Mesendoderm (in vitro differentiated cells): ENCODE measurements around the gene TCF12.

ENCODE experiments used
- DNase-seq: peaks from one replicate; pipeline ENCODE4 v3.0.0; 2013
- H2AK5ac ChIP-seq: 2 replicates; pipeline ENCODE4 v1.6.1; 2013; ENCODE audit warnings: low read length, inconsistent platforms
- H2BK120ac ChIP-seq: 2 replicates; pipeline ENCODE4 v1.6.1; 2013; ENCODE audit warnings: low read depth, mild to moderate bottlenecking, low read length, moderate library complexity, mixed read lengths
- H2BK15ac ChIP-seq: replicated peaks from 2 replicates; pipeline ENCODE4 v1.6.1; 2013; ENCODE audit warnings: low read depth, mild to moderate bottlenecking, moderate library complexity
- H2BK5ac ChIP-seq: 2 replicates; pipeline ENCODE4 v1.6.1; 2013; ENCODE audit warnings: low read length, inconsistent platforms
- H3K18ac ChIP-seq: 2 replicates; pipeline ENCODE4 v1.6.1; 2013; ENCODE audit warnings: mild to moderate bottlenecking, low read length, mixed read lengths
- H3K23ac ChIP-seq: one replicate; pipeline ENCODE4 v1.6.1; 2013; ENCODE audit warnings: low read length
- H3K27ac ChIP-seq: 2 replicates; pipeline ENCODE4 v1.5.1; 2013; ENCODE audit warnings: low read depth, mild to moderate bottlenecking, inconsistent platforms, low read length, moderate library complexity
- H3K27me3 ChIP-seq: 2 replicates; pipeline ENCODE4 v1.6.1; 2013; ENCODE audit warnings: low read length, control low read depth, mild to moderate bottlenecking, inconsistent platforms; ENCODE audit not compliant: insufficient read depth, poor library complexity
- H3K36me3 ChIP-seq: 2 replicates; pipeline ENCODE4 v1.6.1; 2013; ENCODE audit warnings: low read length, inconsistent platforms; ENCODE audit not compliant: control insufficient read depth, insufficient read depth
- H3K4ac ChIP-seq: one replicate; pipeline ENCODE4 v1.6.1; 2013; ENCODE audit warnings: low read depth, mild to moderate bottlenecking, low read length, moderate library complexity
- H3K4me1 ChIP-seq: 2 replicates; pipeline ENCODE4 v1.6.1; 2013; ENCODE audit warnings: low read depth, low read length, inconsistent platforms; ENCODE audit not compliant: control insufficient read depth
- H3K4me2 ChIP-seq: 2 replicates; pipeline ENCODE4 v1.6.1; 2013; ENCODE audit warnings: low read length
- H3K4me3 ChIP-seq: 2 replicates; pipeline ENCODE4 v1.5.1; 2013; ENCODE audit warnings: mild to moderate bottlenecking, low read length
- H3K56ac ChIP-seq: one replicate; pipeline ENCODE4 v1.6.1; 2013; ENCODE audit warnings: low read length
- H3K79me1 ChIP-seq: 2 replicates; pipeline ENCODE4 v1.6.1; 2013; ENCODE audit warnings: low read length, inconsistent platforms
- H3K79me2 ChIP-seq: 2 replicates; pipeline ENCODE4 v1.6.1; 2013; ENCODE audit warnings: mild to moderate bottlenecking, low read length; ENCODE audit not compliant: control insufficient read depth, insufficient read depth
- H3K9ac ChIP-seq: 2 replicates; pipeline ENCODE4 v1.6.1; 2013; ENCODE audit warnings: low read length, inconsistent platforms
- H4K5ac ChIP-seq: one replicate; pipeline ENCODE4 v1.6.1; 2013; ENCODE audit warnings: low read length
- H4K8ac ChIP-seq: one replicate; pipeline ENCODE4 v1.6.1; 2013; ENCODE audit warnings: low read depth, mild to moderate bottlenecking, control low read depth, low read length, moderate library complexity
- WGBS: extraction: QIAGEN DNeasy Blood & Tissue Kit; methylation state at CpG from one replicate; pipeline ENCODE4 v1.1.7; 2013; ENCODE audit warnings: low lambda C conversion rate, missing lambda C conversion rate; ENCODE audit not compliant: insufficient coverage; ENCODE audit errors: extremely low coverage; 5-methylcytosine and 5-hydroxymethylcytosine counted together

TCF12 gene

GRCh38 chr15:56917652-56918045, 795 bp upstream of the TCF12 start:
- Histone ChIP-seq H3K18ac (peak overlapping the region; percentile 13), H2BK120ac (no peak overlapping the region), H3K27ac (peak overlapping the region; percentile 87), H3K23ac (no peak overlapping the region), H2AK5ac (no peak overlapping the region), H2BK5ac (no peak overlapping the region), H3K27me3 (no peaks in the 10 kb centered on the region), H3K4me2 (peak overlapping the region; percentile 42), H4K5ac (no peak overlapping the region), H3K79me2 (peaks cover 14% of the 10 kb centered on the region), H2BK15ac (no peak overlapping the region), H4K8ac (peak overlapping the region; percentile 68), H3K79me1 (no peaks in the 10 kb centered on the region), H3K36me3 (no peaks in the 10 kb centered on the region), H3K4ac (no peak overlapping the region), H3K56ac (peak overlapping the region; percentile 90), H3K9ac (peak overlapping the region; percentile 81), H3K4me3 (peak overlapping the region; percentile 56), H3K4me1 (no peaks in the 10 kb centered on the region)
- DNase-seq, result no peak
- WGBS, result no CpG with 5 or more reads among the region's 9 CpGs

- Histone ChIP-seq H3K27ac (peak overlapping the region; percentile 87), H3K9ac (peak overlapping the region; percentile 72), H3K79me2 (peaks cover 18% of the 10 kb centered on the region), H3K36me3 (no peaks in the 10 kb centered on the region), H2BK120ac (peak overlapping the region; percentile 64), H2BK5ac (peak overlapping the region; percentile 10), H2AK5ac (no peak overlapping the region), H3K4me2 (no peak overlapping the region), H3K56ac (peak overlapping the region; percentile 92), H3K4me3 (peak overlapping the region; percentile 43), H3K27me3 (no peaks in the 10 kb centered on the region), H3K23ac (peak overlapping the region; percentile 54), H3K18ac (peak overlapping the region; percentile 91), H3K4me1 (no peaks in the 10 kb centered on the region), H2BK15ac (no peak overlapping the region), H4K8ac (no peak overlapping the region), H3K79me1 (no peaks in the 10 kb centered on the region), H3K4ac (peak overlapping the region; percentile 74), H4K5ac (no peak overlapping the region)
- peak; percentile 80 for DNase-seq
- WGBS, result no CpG with 5 or more reads among the region's 81 CpGs
Measured at GRCh38 chr15:56919031-56919608, 676 bp downstream of the TCF12 start.

GRCh38 chr15:56919609-56920366, 1.3 kb downstream of the TCF12 start:
- Histone ChIP-seq H3K36me3 (no peaks in the 10 kb centered on the region), H3K18ac (peak overlapping the region; percentile 91), H2AK5ac (no peak overlapping the region), H3K9ac (peak overlapping the region; percentile 72), H4K5ac (no peak overlapping the region), H3K4me1 (no peaks in the 10 kb centered on the region), H3K79me2 (peaks cover 18% of the 10 kb centered on the region), H2BK15ac (no peak overlapping the region), H4K8ac (no peak overlapping the region), H3K23ac (peak overlapping the region; percentile 54), H2BK5ac (no peak overlapping the region), H3K4ac (peak overlapping the region; percentile 74), H3K79me1 (no peaks in the 10 kb centered on the region), H2BK120ac (no peak overlapping the region), H3K27ac (peak overlapping the region; percentile 87), H3K4me3 (peak overlapping the region; percentile 43), H3K4me2 (peak overlapping the region; percentile 49), H3K27me3 (no peaks in the 10 kb centered on the region), H3K56ac (peak overlapping the region; percentile 92)
- DNase-seq, result peak; percentile 79
- no CpG with 5 or more reads among the region's 42 CpGs for WGBS

GRCh38 chr15:56920367-56920627, 1.9 kb downstream of the TCF12 start:
- Histone ChIP-seq H2BK120ac (no peak overlapping the region), H3K4me1 (no peaks in the 10 kb centered on the region), H3K56ac (peak overlapping the region; percentile 92), H3K4me2 (peak overlapping the region; percentile 49), H3K9ac (peak overlapping the region; percentile 72), H3K79me1 (no peaks in the 10 kb centered on the region), H3K27ac (no peak overlapping the region), H2BK5ac (no peak overlapping the region), H4K8ac (no peak overlapping the region), H3K79me2 (peaks cover 18% of the 10 kb centered on the region), H3K36me3 (no peaks in the 10 kb centered on the region), H3K23ac (no peak overlapping the region), H3K27me3 (no peaks in the 10 kb centered on the region), H3K4me3 (no peak overlapping the region), H2AK5ac (no peak overlapping the region), H3K18ac (no peak overlapping the region), H3K4ac (no peak overlapping the region), H2BK15ac (no peak overlapping the region), H4K5ac (no peak overlapping the region)
- WGBS, result no CpG with 5 or more reads among the region's 3 CpGs
- no peak for DNase-seq

- no peak overlapping the region for H3K18ac ChIP-seq
- H3K4ac ChIP-seq, result no peak overlapping the region
- H3K23ac ChIP-seq, result no peak overlapping the region
- H2BK5ac ChIP-seq, result no peak overlapping the region
- no peak overlapping the region for H3K4me3 ChIP-seq
- DNase-seq, result no peak
- no peaks in the 10 kb centered on the region for H3K79me1 ChIP-seq
- no peak overlapping the region for H3K9ac ChIP-seq
- H3K56ac ChIP-seq, result no peak overlapping the region
- WGBS, result no CpG with 5 or more reads among the region's 3 CpGs
- H3K27me3 ChIP-seq, result no peaks in the 10 kb centered on the region
- H4K5ac ChIP-seq, result no peak overlapping the region
- H3K79me2 ChIP-seq, result peaks cover 28% of the 10 kb centered on the region
- no peaks in the 10 kb centered on the region for H3K36me3 ChIP-seq
- H2AK5ac ChIP-seq, result no peak overlapping the region
- no peak overlapping the region for H4K8ac ChIP-seq
- H2BK15ac ChIP-seq, result no peak overlapping the region
- no peaks in the 10 kb centered on the region for H3K4me1 ChIP-seq
- no peak overlapping the region for H3K27ac ChIP-seq
- no peak overlapping the region for H2BK120ac ChIP-seq
- H3K4me2 ChIP-seq, result no peak overlapping the region
Measured at GRCh38 chr15:56923174-56923591, 4.7 kb downstream of the TCF12 start.
